Adrenal gland (tissue), 12 donors: ENCODE results near the gene CD274. TPM values are rescaled to one million over a fixed set of nuclear protein-coding genes. Genes with fewer than 3 reads are reported as not detected.
"Not testable (repeated sequence)": the region's sequence is repeated elsewhere in the genome, so short reads cannot be mapped to it uniquely, and the experiment has no call there.

Source experiments
- DNase-seq, 7 donors: peaks; one replicate each; pipeline ENCODE4 v3.0.0-alpha.2; 2019 to 2020
- H3K27ac ChIP-seq, 5 donors: fragments of 200-600 bp; sonication (generic) in 4 of 5; 1 replicate in 3 of 5; 2 replicates in 2 of 5; pipeline versions ENCODE4 v1.5.1 to v1.8.0; 2016 to 2020; ENCODE audit warnings: mild to moderate bottlenecking in 1 of 5
- H3K27me3 ChIP-seq: fragments of 200-600 bp; 2 replicates; pipeline ENCODE4 v1.8.0; 2021
- H3K36me3 ChIP-seq, 2 donors: fragments of 200-600 bp; replicated peaks in 1 of 2; 1 replicate in 1 of 2; 2 replicates in 1 of 2; pipeline versions ENCODE4 v1.5.1 to v1.8.0; 2018 to 2022
- H3K4me1 ChIP-seq, 2 donors: fragments of 200-600 bp; replicated peaks in 1 of 2; 1 replicate in 1 of 2; 2 replicates in 1 of 2; pipeline versions ENCODE4 v1.5.1 to v1.8.0; 2018 to 2021
- H3K4me3 ChIP-seq, 4 donors: fragments of 200-600 bp; sonication (generic) in 3 of 4; one replicate each; pipeline ENCODE4 v1.5.1; 2016 to 2018
- H3K9me3 ChIP-seq, 3 donors: fragments of 200-600 bp; sonication (generic) in 1 of 3; replicated peaks in 1 of 3; 1 replicate in 2 of 3; 2 replicates in 1 of 3; pipeline versions ENCODE4 v1.5.1 to v1.8.0; 2016 to 2021
- CTCF ChIP-seq, 6 experiments: fragments of 450-650 bp in 4 of 6; fragments of 200-600 bp in 2 of 6; sonication (generic) in 1 of 6; IDR thresholded peaks; 1 replicate in 5 of 6; 2 replicates in 1 of 6; pipeline versions ENCODE4 v1.5.1 to v1.8.0; 2016 to 2021; ENCODE audit warnings: antibody characterized with exemption in 6 of 6, mild to moderate bottlenecking in 2 of 6, moderate library complexity in 1 of 6
- POLR2A ChIP-seq, 2 donors: fragments of 450-650 bp; IDR thresholded peaks; one replicate each; pipeline ENCODE4 v1.6.1; 2017; ENCODE audit warnings: antibody characterized with exemption in 2 of 2, mild to moderate bottlenecking in 2 of 2, moderate library complexity in 1 of 2
- WGBS, 4 donors: extraction: QIAGEN DNeasy Blood & Tissue Kit in 2 of 4; methylation state at CpG; one replicate each; pipeline versions ENCODE4 v1.1.5 to v1.1.7; 2013 to 2017; 5-methylcytosine and 5-hydroxymethylcytosine counted together
- intact Hi-C, 2 donors: fragments of 100-400 bp; cut with DNase I; formaldehyde crosslinking; loops; one replicate each; pipeline versions ENCODE4 v1.14.1 to v1.15.0; 2022 to 2023
- polyA plus RNA-seq, 3 donors: library from polyadenylated mRNA; stranded (reverse); fragments of 200-250 nt in 2 of 3; fragments of 350-450 nt in 1 of 3; fragmentation: Illumina TruSeq in 1 of 3; extraction: RNeasy Lipid Tissue Mini Kit (QIAGEN cat#74804) in 1 of 3; gene quantifications; one replicate each; pipeline ENCODE4 v1.2.3, GENCODE V29; 2013 to 2014
- total RNA-seq, 9 donors: library from RNA; depleted of rRNA in 4 of 9; stranded (reverse); fragments of >200 nt in 4 of 9; fragments of 120-200 nt in 1 of 9; fragmentation: NEBNext Ultra II Directional in 1 of 9; extraction: Animal tissue kit (Norgen Biotek cat#: 25700) in 1 of 9; gene quantifications; one replicate each; pipeline versions ENCODE4 v1.1.0 to v1.2.4, GENCODE V29; 2013 to 2023
- donor health status: healthy with polysubstance abuse.
- donor health status: Bipolar disorder and iron deficiency.
- donor health status: DM: yes; HTN: yes; CAD: no.
- donor health status: DM: no; HTN: no; CAD: no.
- donor health status: DM: no; HTN: no; CAD: no.
- donor health status: DM: yes; HTN: yes; CAD: no.

CD274 gene
- total and polyA plus RNA-seq, 12 donors = 0.66 to 5.8 (median 2.0) TPM

GRCh38 chr9:5493679-5494511 is 43.6 kb downstream of the CD274 start:
- intact Hi-C loops = no loop called here
- Histone ChIP-seq H3K4me1 (peaks cover 0 to 8% of the 10 kb centered on the region in 2 donors), H3K4me3 (no peak overlapping the region), H3K36me3 (no peaks in the 10 kb centered on the region), H3K9me3 (no peaks in the 10 kb centered on the region), H3K27ac (peak overlapping the region; percentile 15 to 75 (median 35)), H3K27me3 (no peaks in the 10 kb centered on the region)
- DNase-seq = peak; percentile 44 to 75 (median 55)
- no peak for TF ChIP-seq CTCF (IDR thresholded peaks at IDR 0.05)
- WGBS, 4 donors = 52 to 64% (median 59%) methylated on average over 6 to 8 of the region's 8 CpGs

GRCh38 chr9:5494765-5495164 is 44.4 kb downstream of the CD274 start:
- H3K36me3 ChIP-seq, H3K27me3 ChIP-seq, H3K27ac ChIP-seq, DNase-seq, H3K4me3 ChIP-seq, intact Hi-C loops, H3K4me1 ChIP-seq, H3K9me3 ChIP-seq: not testable (repeated sequence)
- WGBS, 4 donors = 66 to 82% (median 79%) methylated on average over 3 of the region's 3 CpGs

- intact Hi-C loops = no loop called here
- Histone ChIP-seq H3K9me3 (no peaks in the 10 kb centered on the region), H3K27ac (no peak overlapping the region), H3K27me3 (no peaks in the 10 kb centered on the region), H3K4me3 (no peak overlapping the region), H3K4me1 (peaks cover 8 to 15% of the 10 kb centered on the region in 2 donors), H3K36me3 (no peaks in the 10 kb centered on the region)
- TF ChIP-seq POLR2A (IDR thresholded peaks at IDR 0.05) (no peak), CTCF (IDR thresholded peaks at IDR 0.05) (no peak)
- DNase-seq = no peak
- WGBS, 4 donors = 91 to 100% (median 98%) methylated on average over 1 of the region's 1 CpG
Measured at GRCh38 chr9:5499157-5499556, 48.8 kb downstream of the CD274 start.

GRCh38 chr9:5499889-5500398 is 49.6 kb downstream of the CD274 start:
- no peaks in the 10 kb centered on the region for H3K36me3 ChIP-seq
- H3K4me1 ChIP-seq = peaks cover 8 to 13% of the 10 kb centered on the region in 2 donors
- peak overlapping the region in 2 of 5 donors; percentile 66 to 70 for H3K27ac ChIP-seq
- WGBS, 4 donors = 60 to 69% (median 61%) methylated on average over 4 of the region's 4 CpGs
- intact Hi-C loops = no loop called here
- H3K27me3 ChIP-seq = no peaks in the 10 kb centered on the region
- TF ChIP-seq POLR2A (IDR thresholded peaks at IDR 0.05) (no peak), CTCF (IDR thresholded peaks at IDR 0.05) (no peak)
- no peak overlapping the region for H3K4me3 ChIP-seq
- peak; percentile 36 to 73 (median 49) for DNase-seq
- no peaks in the 10 kb centered on the region for H3K9me3 ChIP-seq
